ENCODE results near the gene RAB14. TPM values are rescaled to one million over a fixed set of nuclear protein-coding genes. Genes with fewer than 3 reads are reported as not detected.

RAB14 gene
- polyA plus RNA-seq, 1 of the 3 experiments (the other 2 are of a cell fraction), result 17.4 TPM

DNA sequence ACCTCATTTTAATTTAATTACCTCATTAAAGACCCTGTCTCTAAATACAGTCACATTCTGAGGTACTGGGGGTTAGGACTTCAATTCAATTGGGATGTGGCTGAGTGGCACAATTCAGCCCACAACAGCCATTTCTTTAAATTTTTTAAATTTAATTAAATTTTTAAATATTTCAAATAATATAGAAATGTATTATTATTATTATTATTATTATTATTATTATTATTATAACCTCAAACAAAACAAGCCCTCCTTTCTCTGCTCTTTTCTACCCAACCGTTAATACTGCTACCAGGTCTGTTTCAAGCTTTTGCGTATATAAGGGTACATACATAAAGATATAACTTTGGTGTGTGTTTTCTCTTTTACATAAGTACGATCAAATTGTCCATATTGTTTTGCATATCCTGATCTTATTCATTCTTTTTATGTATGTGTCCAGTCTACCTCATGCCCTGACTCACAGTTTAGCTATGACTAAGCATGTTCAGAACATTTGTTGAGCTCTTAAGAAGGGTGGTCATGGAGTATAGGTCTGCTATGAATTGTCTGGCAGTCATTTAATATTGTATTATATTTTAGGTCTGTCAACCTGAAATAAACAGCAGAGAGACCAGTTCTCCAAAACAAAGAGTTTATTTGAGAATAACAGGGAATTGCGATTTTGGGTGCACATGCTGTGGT is 16.1 kb upstream of the RAB14 start:
- Histone ChIP-seq H3K9me2 (no peaks in the 10 kb centered on the region), H3K36me3 (replicated peaks in 1 of 2; ENCODE audit: control insufficient read depth in 1 of 2, insufficient read depth in 2 of 2, low read length in 1 of 2) (no peaks in the 10 kb centered on the region), H3K4me1 (ENCODE audit: control insufficient read depth in 1 of 2, insufficient read depth in 2 of 2, low read depth in 1 of 2, low read length in 1 of 2) (no peaks in the 10 kb centered on the region; a peak in 1 of 4 replicates), H3K9me3 (no peaks in the 10 kb centered on the region), H3F3A (replicated peaks; ENCODE audit: insufficient read depth) (no peaks in the 10 kb centered on the region), H3K27ac (ENCODE audit: low read depth in 2 of 2, low read length in 1 of 2) (no peak overlapping the region), H3K4me3 (ENCODE audit: low read depth in 2 of 2, low read length in 1 of 2) (no peak overlapping the region), H3K27me3 (ENCODE audit: insufficient read depth) (no peaks in the 10 kb centered on the region), H2AFZ (ENCODE audit: low read depth) (no peak overlapping the region), H3K4me2 (no peak overlapping the region), H3K9ac (no peak overlapping the region), H4K20me1 (ENCODE audit: insufficient read depth) (no peaks in the 10 kb centered on the region), H3K79me2 (ENCODE audit: insufficient read depth) (no peaks in the 10 kb centered on the region)
- 95% methylated on average over 4 of the region's 4 CpGs for WGBS (ENCODE audit: low lambda C conversion rate)
- TF ChIP-seq GATA2 (CRISPR knock-in tag; IDR thresholded peaks at IDR 0.05) (no peak), FOXJ3 (CRISPR knock-in tag; IDR thresholded peaks at IDR 0.05) (no peak), MEF2A (IDR thresholded peaks at IDR 0.05; ENCODE audit: borderline replicate concordance, low read depth) (no peak), MAX (IDR thresholded peaks at IDR 0.05; ENCODE audit: low read depth) (no peak), NRF1 (IDR thresholded peaks at IDR 0.05; ENCODE audit: low read depth, low read length) (no peak), POLR2AphosphoS5 (IDR thresholded peaks at IDR 0.05; ENCODE audit: low read depth, low read length) (no peak), JUND (IDR thresholded peaks at IDR 0.05) (no peak), FOXM1 (IDR thresholded peaks at IDR 0.05; ENCODE audit: low read depth) (no peak), REST (IDR thresholded peaks at IDR 0.05; ENCODE audit: low read depth, low read length) (no peak), EZH2phosphoT487 (IDR thresholded peaks at IDR 0.05; ENCODE audit: borderline replicate concordance, low read depth) (no peak), EP300 (IDR thresholded peaks at IDR 0.05; ENCODE audit: borderline replicate concordance in 1 of 2, low read depth in 1 of 2, low read length in 1 of 2) (no peak), GABPA (IDR thresholded peaks at IDR 0.05; ENCODE audit: low read depth) (no peak), SMC3 (IDR thresholded peaks at IDR 0.05; ENCODE audit: low read depth, low read length) (no peak), RAD21 (IDR thresholded peaks at IDR 0.05; ENCODE audit: low read length) (no peak), SIN3A (IDR thresholded peaks at IDR 0.05; ENCODE audit: borderline replicate concordance, low read depth, low read length) (no peak), MXI1 (IDR thresholded peaks at IDR 0.05; ENCODE audit: low read depth, low read length) (no peak)
- TF ChIP-seq, protein P1, sequence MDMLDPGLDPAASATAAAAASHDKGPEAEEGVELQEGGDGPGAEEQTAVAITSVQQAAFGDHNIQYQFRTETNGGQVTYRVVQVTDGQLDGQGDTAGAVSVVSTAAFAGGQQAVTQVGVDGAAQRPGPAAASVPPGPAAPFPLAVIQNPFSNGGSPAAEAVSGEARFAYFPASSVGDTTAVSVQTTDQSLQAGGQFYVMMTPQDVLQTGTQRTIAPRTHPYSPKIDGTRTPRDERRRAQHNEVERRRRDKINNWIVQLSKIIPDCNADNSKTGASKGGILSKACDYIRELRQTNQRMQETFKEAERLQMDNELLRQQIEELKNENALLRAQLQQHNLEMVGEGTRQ (IDR thresholded peaks at IDR 0.05; ENCODE audit: borderline replicate concordance, low read depth, low read length), result no peak
- TF ChIP-seq, protein P2, sequence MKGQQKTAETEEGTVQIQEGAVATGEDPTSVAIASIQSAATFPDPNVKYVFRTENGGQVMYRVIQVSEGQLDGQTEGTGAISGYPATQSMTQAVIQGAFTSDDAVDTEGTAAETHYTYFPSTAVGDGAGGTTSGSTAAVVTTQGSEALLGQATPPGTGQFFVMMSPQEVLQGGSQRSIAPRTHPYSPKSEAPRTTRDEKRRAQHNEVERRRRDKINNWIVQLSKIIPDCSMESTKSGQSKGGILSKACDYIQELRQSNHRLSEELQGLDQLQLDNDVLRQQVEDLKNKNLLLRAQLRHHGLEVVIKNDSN (IDR thresholded peaks at IDR 0.05; ENCODE audit: borderline replicate concordance, low read depth), result no peak
- TF ChIP-seq, protein P3, sequence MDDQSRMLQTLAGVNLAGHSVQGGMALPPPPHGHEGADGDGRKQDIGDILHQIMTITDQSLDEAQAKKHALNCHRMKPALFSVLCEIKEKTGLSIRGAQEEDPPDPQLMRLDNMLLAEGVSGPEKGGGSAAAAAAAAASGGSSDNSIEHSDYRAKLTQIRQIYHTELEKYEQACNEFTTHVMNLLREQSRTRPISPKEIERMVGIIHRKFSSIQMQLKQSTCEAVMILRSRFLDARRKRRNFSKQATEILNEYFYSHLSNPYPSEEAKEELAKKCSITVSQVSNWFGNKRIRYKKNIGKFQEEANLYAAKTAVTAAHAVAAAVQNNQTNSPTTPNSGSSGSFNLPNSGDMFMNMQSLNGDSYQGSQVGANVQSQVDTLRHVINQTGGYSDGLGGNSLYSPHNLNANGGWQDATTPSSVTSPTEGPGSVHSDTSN (IDR thresholded peaks at IDR 0.05), result no peak
- ChIA-PET POLR2A (no interaction called here), CTCF (interaction anchor here (0.9 kb wide), 1 partner anchor 61 kb away, joined by 3 read pairs; no protein-coding TSS in a partner anchor)
- DNase-seq, result no peak

Measured in SK-N-SH (cell line).